HepG2 (cell line): ENCODE data around the gene PIGO. TPM values are rescaled to one million over a fixed set of nuclear protein-coding genes. Genes with fewer than 3 reads are reported as not detected.

Experiments used
- ATF4 ChIP-seq, 2 experiments: fragments of 450-650 bp in 1 of 2; sonication (generic) in 1 of 2; formaldehyde crosslinking; IDR thresholded peaks; 2 replicates each; pipeline versions ENCODE4 v1.5.0 to v1.8.0; 2020 to 2022; ENCODE audit warnings: mild to moderate bottlenecking in 1 of 2, missing genetic modification reagents in 1 of 2
- CEBPG ChIP-seq: IDR thresholded peaks from 2 replicates; pipeline ENCODE4 v1.6.1; 2016
- CSRNP1 ChIP-seq: sonication (generic); formaldehyde crosslinking; IDR thresholded peaks from 2 replicates; pipeline ENCODE4 v1.8.1; 2023; ENCODE audit warnings: mild to moderate bottlenecking, missing genetic modification reagents
- KLF11 ChIP-seq: IDR thresholded peaks from 2 replicates; pipeline ENCODE4 v1.6.1; 2016; ENCODE audit warnings: missing compliant biosample characterization
- NONO ChIP-seq, 2 experiments: fragments of 450-650 bp in 1 of 2; sonication (generic) in 1 of 2; formaldehyde crosslinking in 1 of 2; IDR thresholded peaks in 1 of 2; conservative IDR thresholded peaks in 1 of 2; 2 replicates each; pipeline versions ENCODE4 v1.6.1 to v1.8.0; 2017 to 2022; ENCODE audit warnings: mild to moderate bottlenecking in 1 of 2, missing genetic modification reagents in 1 of 2, moderate library complexity in 1 of 2
- RXRB ChIP-seq: IDR thresholded peaks from 2 replicates; pipeline ENCODE4 v1.6.1; 2016; ENCODE audit warnings: borderline replicate concordance, missing genetic modification reagents, missing compliant biosample characterization
- SIX1 ChIP-seq: sonication (generic); formaldehyde crosslinking; IDR thresholded peaks from 2 replicates; pipeline ENCODE4 v1.4.0; 2020; ENCODE audit warnings: missing genetic modification reagents, borderline replicate concordance
- SKI ChIP-seq: fragments of 450-650 bp; IDR thresholded peaks from one replicate; pipeline ENCODE4 v1.6.1; 2018; ENCODE audit warnings: mild to moderate bottlenecking; ENCODE audit not compliant: partially characterized antibody
- ZNF333 ChIP-seq: sonication (generic); formaldehyde crosslinking; IDR thresholded peaks from 2 replicates; pipeline ENCODE4 v1.4.0; 2020; ENCODE audit warnings: mild to moderate bottlenecking, missing genetic modification reagents, borderline replicate concordance
- polyA plus RNA-seq, 8 experiments: library from polyadenylated mRNA; depleted of rRNA in 3 of 8; stranded (reverse) in 7 of 8; unstranded in 1 of 8; fragments of >200 nt; fragmentation: Illumina TruSeq in 4 of 8; extraction: Trizol in 4 of 8; gene quantifications; 2 replicates each; pipeline versions ENCODE4 v1.2.1 to v1.2.3, GENCODE V29; 2011 to 2016; ENCODE audit warnings: low read depth in 4 of 8, missing spikeins in 1 of 8, mixed read lengths in 1 of 8; ENCODE audit not compliant: insufficient read depth in 1 of 8
- total RNA-seq, 5 experiments: library from RNA; depleted of rRNA; stranded (reverse); fragments of >200 nt; fragmentation: Illumina TruSeq; extraction: Trizol; gene quantifications; 2 replicates each; pipeline ENCODE4 v1.2.3, GENCODE V29; 2016; ENCODE audit warnings: low read depth in 1 of 5
- TF ChIP-seq, protein P1 (sequence below): sonication (generic); formaldehyde crosslinking; IDR thresholded peaks from 2 replicates; pipeline ENCODE4 v1.4.0; 2020; ENCODE audit warnings: mild to moderate bottlenecking, missing genetic modification reagents
- TF ChIP-seq, protein P2 (sequence below): sonication (generic); formaldehyde crosslinking; IDR thresholded peaks from 2 replicates; pipeline ENCODE4 v1.4.0; 2020; ENCODE audit warnings: missing genetic modification reagents
- TF ChIP-seq, protein P3 (sequence below): sonication (generic); formaldehyde crosslinking; IDR thresholded peaks from 2 replicates; pipeline ENCODE4 v1.4.0; 2020; ENCODE audit warnings: missing genetic modification reagents

Gene PIGO
- total and polyA plus RNA-seq, 2 of the 13 experiments (the other 11 are each of a cell fraction or from before 2014, with no cell fraction given) = 20.5 to 26.2 TPM

DNA sequence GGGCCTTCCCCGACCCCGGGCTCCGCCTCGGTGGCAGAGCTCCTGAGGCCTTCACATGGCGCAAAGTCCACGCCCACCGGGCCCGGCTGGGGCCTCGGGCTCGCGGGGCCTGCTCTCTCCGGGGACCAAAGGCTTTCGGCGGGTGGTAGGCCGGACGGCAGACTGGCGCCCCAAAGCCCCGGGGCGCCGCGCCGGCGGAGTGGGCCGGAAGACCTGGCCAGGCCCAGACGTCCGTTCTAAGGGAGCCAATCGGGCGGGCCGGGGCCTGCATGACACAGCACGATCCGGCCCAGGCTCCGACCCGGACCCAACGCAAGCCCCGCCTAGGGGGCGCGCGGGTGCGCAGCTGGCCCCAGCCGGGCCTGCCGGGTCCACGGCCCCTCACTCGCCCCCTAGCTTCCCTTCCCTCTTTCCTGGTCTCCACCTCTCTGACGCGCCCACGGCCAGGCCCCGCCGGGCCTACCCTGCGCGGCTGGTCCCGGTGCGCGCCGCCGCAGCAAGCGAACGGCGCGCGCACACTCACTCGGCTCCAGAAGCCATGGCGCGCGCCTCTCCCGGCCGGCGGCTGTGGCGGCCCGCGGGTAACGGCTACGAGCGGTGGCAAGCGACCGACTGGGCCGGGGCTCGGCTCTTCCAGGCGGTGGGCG lies 24.5 kb downstream of the PIGO start (continued):
- TF ChIP-seq, protein P1, sequence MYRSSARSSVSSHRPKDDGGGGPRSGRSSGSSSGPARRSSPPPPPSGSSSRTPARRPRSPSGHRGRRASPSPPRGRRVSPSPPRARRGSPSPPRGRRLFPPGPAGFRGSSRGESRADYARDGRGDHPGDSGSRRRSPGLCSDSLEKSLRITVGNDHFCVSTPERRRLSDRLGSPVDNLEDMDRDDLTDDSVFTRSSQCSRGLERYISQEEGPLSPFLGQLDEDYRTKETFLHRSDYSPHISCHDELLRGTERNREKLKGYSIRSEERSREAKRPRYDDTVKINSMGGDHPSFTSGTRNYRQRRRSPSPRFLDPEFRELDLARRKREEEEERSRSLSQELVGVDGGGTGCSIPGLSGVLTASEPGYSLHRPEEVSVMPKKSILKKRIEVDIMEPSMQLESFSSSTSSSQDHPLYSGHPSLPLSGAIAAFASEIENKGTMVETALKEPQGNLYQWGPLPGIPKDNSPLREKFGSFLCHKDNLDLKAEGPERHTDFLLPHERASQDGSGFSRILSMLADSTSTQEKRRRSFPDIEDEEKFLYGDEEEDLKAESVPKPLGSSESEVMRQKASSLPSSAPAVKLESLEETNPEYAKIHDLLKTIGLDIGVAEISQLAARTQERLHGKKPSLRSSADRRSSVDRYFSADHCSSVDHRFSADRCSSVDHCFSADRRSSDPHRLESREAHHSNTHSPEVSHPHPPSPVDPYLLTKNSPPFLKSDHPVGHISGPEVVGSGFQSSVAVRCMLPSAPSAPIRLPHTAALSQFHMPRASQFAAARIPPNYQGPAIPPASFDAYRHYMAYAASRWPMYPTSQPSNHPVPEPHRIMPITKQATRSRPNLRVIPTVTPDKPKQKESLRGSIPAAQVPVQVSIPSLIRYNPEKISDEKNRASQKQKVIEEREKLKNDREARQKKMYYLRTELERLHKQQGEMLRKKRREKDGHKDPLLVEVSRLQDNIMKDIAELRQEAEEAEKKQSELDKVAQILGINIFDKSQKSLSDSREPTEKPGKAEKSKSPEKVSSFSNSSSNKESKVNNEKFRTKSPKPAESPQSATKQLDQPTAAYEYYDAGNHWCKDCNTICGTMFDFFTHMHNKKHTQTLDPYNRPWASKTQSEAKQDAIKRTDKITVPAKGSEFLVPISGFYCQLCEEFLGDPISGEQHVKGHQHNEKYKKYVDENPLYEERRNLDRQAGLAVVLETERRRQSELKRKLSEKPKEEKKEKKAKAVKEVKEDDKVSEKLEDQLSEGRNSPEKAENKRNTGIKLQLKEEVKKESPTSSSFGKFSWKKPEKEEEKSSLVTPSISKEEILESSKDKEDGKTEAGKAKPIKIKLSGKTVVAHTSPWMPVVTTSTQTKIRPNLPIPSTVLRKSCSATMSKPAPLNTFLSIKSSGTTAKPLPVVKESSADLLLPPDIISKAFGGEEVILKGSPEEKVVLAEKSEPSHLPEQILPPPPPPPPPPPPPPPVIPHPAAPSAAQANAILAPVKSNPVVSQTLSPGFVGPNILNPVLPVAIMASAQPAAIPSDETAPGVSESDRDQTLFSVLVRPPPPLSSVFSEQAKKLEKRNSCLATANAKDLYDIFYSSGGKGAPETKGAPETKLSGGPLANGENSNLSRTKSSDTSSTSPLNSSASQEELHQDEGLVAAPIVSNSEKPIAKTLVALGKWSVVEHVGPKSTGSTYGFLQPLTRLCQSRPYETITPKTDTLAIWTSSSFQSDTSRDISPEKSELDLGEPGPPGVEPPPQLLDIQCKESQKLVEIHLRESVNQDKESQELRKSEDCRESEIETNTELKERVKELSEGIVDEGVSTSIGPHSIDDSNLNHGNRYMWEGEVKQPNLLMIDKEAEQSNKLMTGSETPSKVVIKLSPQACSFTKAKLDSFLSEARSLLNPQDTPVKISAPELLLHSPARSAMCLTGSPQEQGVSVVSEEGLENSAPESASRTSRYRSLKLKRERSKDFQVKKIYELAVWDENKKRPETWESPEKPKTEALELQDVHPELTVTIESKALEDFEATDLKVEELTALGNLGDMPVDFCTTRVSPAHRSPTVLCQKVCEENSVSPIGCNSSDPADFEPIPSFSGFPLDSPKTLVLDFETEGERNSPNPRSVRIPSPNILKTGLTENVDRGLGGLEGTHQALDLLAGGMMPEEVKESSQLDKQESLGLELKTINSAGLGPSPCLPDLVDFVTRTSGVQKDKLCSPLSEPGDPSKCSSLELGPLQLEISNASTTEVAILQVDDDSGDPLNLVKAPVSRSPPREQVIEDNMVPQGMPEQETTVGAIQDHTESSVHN = no peak
- TF ChIP-seq CSRNP1 (CRISPR knock-in tag) (peak; percentile 79; the same call in 1 of the 2 replicates), NONO (IDR thresholded peaks at IDR 0.05) (no peak), NONO (CRISPR knock-in tag; conservative IDR thresholded peaks at IDR 0.05) (peak; percentile 23), SIX1 (CRISPR knock-in tag) (no peak), ATF4 (CRISPR knock-in tag; IDR thresholded peaks at IDR 0.05) (no peak; a peak in 1 of 4 replicates), ZNF333 (CRISPR knock-in tag) (peak; percentile 83; the same call in 1 of the 2 replicates), CEBPG (CRISPR knock-in tag) (no peak), KLF11 (no peak), RXRB (CRISPR knock-in tag) (0 out of 2 replicates have a peak, but pooled peaks have one; percentile 9), SKI (no peak)
- TF ChIP-seq, protein P2, sequence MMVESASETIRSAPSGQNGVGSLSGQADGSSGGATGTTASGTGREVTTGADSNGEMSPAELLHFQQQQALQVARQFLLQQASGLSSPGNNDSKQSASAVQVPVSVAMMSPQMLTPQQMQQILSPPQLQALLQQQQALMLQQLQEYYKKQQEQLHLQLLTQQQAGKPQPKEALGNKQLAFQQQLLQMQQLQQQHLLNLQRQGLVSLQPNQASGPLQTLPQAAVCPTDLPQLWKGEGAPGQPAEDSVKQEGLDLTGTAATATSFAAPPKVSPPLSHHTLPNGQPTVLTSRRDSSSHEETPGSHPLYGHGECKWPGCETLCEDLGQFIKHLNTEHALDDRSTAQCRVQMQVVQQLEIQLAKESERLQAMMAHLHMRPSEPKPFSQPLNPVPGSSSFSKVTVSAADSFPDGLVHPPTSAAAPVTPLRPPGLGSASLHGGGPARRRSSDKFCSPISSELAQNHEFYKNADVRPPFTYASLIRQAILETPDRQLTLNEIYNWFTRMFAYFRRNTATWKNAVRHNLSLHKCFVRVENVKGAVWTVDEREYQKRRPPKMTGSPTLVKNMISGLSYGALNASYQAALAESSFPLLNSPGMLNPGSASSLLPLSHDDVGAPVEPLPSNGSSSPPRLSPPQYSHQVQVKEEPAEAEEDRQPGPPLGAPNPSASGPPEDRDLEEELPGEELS (CRISPR knock-in tag) = no peak; the same call in 1 of the 2 replicates
- TF ChIP-seq, protein P3, sequence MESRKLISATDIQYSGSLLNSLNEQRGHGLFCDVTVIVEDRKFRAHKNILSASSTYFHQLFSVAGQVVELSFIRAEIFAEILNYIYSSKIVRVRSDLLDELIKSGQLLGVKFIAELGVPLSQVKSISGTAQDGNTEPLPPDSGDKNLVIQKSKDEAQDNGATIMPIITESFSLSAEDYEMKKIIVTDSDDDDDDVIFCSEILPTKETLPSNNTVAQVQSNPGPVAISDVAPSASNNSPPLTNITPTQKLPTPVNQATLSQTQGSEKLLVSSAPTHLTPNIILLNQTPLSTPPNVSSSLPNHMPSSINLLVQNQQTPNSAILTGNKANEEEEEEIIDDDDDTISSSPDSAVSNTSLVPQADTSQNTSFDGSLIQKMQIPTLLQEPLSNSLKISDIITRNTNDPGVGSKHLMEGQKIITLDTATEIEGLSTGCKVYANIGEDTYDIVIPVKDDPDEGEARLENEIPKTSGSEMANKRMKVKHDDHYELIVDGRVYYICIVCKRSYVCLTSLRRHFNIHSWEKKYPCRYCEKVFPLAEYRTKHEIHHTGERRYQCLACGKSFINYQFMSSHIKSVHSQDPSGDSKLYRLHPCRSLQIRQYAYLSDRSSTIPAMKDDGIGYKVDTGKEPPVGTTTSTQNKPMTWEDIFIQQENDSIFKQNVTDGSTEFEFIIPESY = 0 out of 2 replicates have a peak, but pooled peaks have one; percentile 6
